ENCODE data around the gene FLII.

FLII gene

DNA sequence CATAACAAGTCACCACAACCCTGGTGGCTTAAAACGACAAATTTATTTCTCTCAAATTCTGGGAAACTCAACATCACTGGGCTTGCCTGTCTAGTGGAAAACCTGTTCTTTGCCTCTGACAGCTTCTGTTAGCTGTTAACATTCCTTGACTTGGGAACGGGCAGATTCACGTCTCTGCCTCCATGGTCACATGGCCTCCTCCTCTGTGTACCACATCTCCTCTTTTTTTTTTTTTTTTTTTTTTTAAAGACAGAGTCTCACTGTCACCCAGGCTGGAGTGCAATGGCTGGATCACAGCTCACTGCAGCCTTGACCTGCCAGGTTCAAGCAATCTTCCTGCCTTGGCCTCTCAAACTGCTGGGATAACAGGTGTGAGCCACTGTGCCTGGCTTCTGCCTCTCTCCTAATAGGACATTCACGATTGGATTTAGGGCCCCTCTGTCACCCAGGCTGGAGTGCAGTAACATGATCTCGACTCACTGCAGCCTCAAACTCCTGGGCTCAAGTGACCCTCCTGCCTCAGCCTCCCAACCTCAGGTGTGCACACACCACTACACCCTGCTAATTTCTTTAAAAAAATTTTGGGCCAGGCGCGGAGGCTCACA lies 44.8 kb downstream of the FLII start:
- Histone ChIP-seq H2AFZ (ENCODE audit: low read depth, low read length) (no peak overlapping the region), H3K4me1 (ENCODE audit: insufficient read depth, low read length) (peaks cover 4% of the 10 kb centered on the region), H3K4me3 (ENCODE audit: low read length) (no peak overlapping the region), H3K36me3 (ENCODE audit: insufficient read depth, low read length) (peaks cover 17% of the 10 kb centered on the region), H3K9me3 (ENCODE audit: low read length) (no peaks in the 10 kb centered on the region), H3K27me3 (ENCODE audit: insufficient read depth, low read length) (no peaks in the 10 kb centered on the region)

DNA sequence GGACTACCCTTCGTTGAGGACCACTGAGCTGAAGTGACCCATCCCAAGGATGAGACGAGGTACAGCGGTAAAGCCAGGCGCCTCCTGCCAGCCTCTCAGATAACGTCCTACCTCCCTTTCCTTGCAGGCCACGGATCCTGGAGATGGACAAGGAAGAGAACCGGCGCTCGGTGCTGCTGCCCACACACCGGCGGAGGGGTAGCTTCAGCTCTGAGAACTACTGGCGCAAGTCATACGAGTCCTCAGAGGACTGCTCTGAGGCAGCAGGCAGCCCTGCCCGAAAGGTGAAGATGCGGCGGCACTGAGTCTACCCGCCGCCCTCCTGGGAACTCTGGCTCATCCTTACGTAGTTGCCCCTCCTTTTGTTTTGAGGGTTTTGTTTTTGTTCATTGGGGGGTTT lies 50.4 kb downstream of the FLII start:
- peaks cover 63% of the 10 kb centered on the region for H3K36me3 ChIP-seq (ENCODE audit: insufficient read depth, low read length)
- no peak overlapping the region for H3K4me3 ChIP-seq (ENCODE audit: low read length)
- no peaks in the 10 kb centered on the region for H3K27me3 ChIP-seq (ENCODE audit: insufficient read depth, low read length)
- H2AFZ ChIP-seq (ENCODE audit: low read depth, low read length), result no peak overlapping the region
- no peaks in the 10 kb centered on the region for H3K9me3 ChIP-seq (ENCODE audit: low read length)
- H3K4me1 ChIP-seq (ENCODE audit: insufficient read depth, low read length), result no peaks in the 10 kb centered on the region

DNA sequence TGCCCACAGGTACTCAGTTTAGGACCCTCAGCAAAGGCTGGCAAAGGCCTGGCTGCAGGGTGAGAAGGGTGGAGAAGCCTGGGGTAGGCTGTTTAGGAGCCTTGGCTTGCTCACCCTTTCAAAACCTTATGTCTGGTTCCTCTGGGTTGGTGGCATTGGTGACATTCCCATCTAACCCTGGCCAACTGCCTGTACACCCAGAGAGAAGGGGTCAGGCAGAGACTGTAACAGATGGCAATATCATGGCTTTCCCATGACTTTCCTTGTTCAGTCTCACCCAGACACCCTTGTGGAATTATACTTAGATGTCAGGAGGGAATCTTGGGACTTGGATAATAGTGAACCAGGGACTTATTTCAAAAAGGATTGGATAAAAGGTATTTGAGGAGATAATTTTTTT lies 51.6 kb downstream of the FLII start:
- Histone ChIP-seq H3K36me3 (ENCODE audit: insufficient read depth, low read length) (peaks cover 69% of the 10 kb centered on the region), H2AFZ (ENCODE audit: low read depth, low read length) (no peak overlapping the region), H3K27me3 (ENCODE audit: insufficient read depth, low read length) (no peaks in the 10 kb centered on the region), H3K4me1 (ENCODE audit: insufficient read depth, low read length) (no peaks in the 10 kb centered on the region), H3K9me3 (ENCODE audit: low read length) (no peaks in the 10 kb centered on the region), H3K4me3 (ENCODE audit: low read length) (no peak overlapping the region)

DNA sequence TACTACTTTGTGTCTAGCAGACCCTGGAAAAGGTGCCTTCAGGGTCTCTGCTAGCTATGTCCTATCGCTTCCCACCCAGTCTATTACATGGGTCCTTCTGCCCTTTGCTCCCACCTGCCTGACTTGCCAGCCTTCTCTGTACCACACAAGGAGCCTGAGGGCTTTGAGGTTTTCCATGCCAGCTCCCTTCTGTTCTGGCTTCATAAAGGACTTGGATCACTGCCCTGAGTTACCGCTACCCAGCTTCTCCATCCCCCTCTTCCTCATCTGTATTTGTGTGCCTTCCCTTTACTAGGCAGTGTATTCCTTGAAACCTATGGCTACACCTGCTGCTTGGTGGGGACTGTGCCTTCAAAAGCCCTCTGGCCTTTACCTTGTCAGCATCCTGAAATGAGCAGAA lies 52.7 kb downstream of the FLII start:
- H3K9me3 ChIP-seq (ENCODE audit: low read length), result no peaks in the 10 kb centered on the region
- H3K36me3 ChIP-seq (ENCODE audit: insufficient read depth, low read length), result peaks cover 73% of the 10 kb centered on the region
- H3K4me3 ChIP-seq (ENCODE audit: low read length), result no peak overlapping the region
- no peaks in the 10 kb centered on the region for H3K27me3 ChIP-seq (ENCODE audit: insufficient read depth, low read length)
- no peak overlapping the region for H2AFZ ChIP-seq (ENCODE audit: low read depth, low read length)
- H3K4me1 ChIP-seq (ENCODE audit: insufficient read depth, low read length), result no peaks in the 10 kb centered on the region

DNA sequence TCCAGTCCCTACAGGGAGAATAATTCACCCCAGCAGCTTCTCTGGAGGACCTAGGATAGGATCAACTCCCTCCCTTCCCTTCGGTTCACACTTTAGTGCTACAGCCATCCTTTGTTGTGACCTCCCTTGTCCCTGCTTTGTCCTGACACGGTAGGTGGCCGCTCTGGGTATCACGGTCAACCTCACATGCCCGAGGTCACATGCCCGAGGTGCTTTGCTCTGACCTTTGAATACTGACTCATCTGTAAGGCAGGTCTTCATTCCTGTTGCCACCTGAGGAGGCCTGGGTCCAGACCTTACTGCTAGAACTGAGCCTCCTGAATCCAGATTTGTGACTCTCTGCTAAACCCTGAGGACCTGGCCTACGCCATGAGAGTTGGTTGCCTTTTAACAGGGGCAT lies 55.2 kb downstream of the FLII start:
- Histone ChIP-seq H3K4me3 (ENCODE audit: low read length) (no peak overlapping the region), H3K27me3 (ENCODE audit: insufficient read depth, low read length) (no peaks in the 10 kb centered on the region), H2AFZ (ENCODE audit: low read depth, low read length) (no peak overlapping the region), H3K4me1 (ENCODE audit: insufficient read depth, low read length) (no peaks in the 10 kb centered on the region), H3K9me3 (ENCODE audit: low read length) (peaks cover 3% of the 10 kb centered on the region), H3K36me3 (ENCODE audit: insufficient read depth, low read length) (peaks cover 73% of the 10 kb centered on the region)

- Histone ChIP-seq H3K4me3 (ENCODE audit: low read length) (no peak overlapping the region), H3K4me1 (ENCODE audit: insufficient read depth, low read length) (no peaks in the 10 kb centered on the region), H2AFZ (ENCODE audit: low read depth, low read length) (no peak overlapping the region), H3K9me3 (ENCODE audit: low read length) (peaks cover 3% of the 10 kb centered on the region), H3K36me3 (ENCODE audit: insufficient read depth, low read length) (peaks cover 76% of the 10 kb centered on the region), H3K27me3 (ENCODE audit: insufficient read depth, low read length) (no peaks in the 10 kb centered on the region)
Observed at GRCh38 chr17:18201108-18201507, 57.4 kb downstream of the FLII start.

- Histone ChIP-seq H3K4me1 (ENCODE audit: insufficient read depth, low read length) (no peaks in the 10 kb centered on the region), H3K36me3 (ENCODE audit: insufficient read depth, low read length) (peaks cover 79% of the 10 kb centered on the region), H3K9me3 (ENCODE audit: low read length) (peaks cover 3% of the 10 kb centered on the region), H2AFZ (ENCODE audit: low read depth, low read length) (no peak overlapping the region), H3K4me3 (ENCODE audit: low read length) (no peak overlapping the region), H3K27me3 (ENCODE audit: insufficient read depth, low read length) (no peaks in the 10 kb centered on the region)
Observed at GRCh38 chr17:18198530-18198929, 60.0 kb downstream of the FLII start.

GRCh38 chr17:18197535-18198194 lies 60.9 kb downstream of the FLII start:
- Histone ChIP-seq H3K4me1 (ENCODE audit: insufficient read depth, low read length) (no peaks in the 10 kb centered on the region), H3K36me3 (ENCODE audit: insufficient read depth, low read length) (peaks cover 75% of the 10 kb centered on the region), H3K9me3 (ENCODE audit: low read length) (peaks cover 3% of the 10 kb centered on the region), H3K27me3 (ENCODE audit: insufficient read depth, low read length) (no peaks in the 10 kb centered on the region), H2AFZ (ENCODE audit: low read depth, low read length) (no peak overlapping the region), H3K4me3 (ENCODE audit: low read length) (no peak overlapping the region)

GRCh38 chr17:18195246-18195645 lies 63.3 kb downstream of the FLII start:
- peaks cover 72% of the 10 kb centered on the region for H3K36me3 ChIP-seq (ENCODE audit: insufficient read depth, low read length)
- no peaks in the 10 kb centered on the region for H3K4me1 ChIP-seq (ENCODE audit: insufficient read depth, low read length)
- no peak overlapping the region for H2AFZ ChIP-seq (ENCODE audit: low read depth, low read length)
- H3K9me3 ChIP-seq (ENCODE audit: low read length), result peaks cover 3% of the 10 kb centered on the region
- no peaks in the 10 kb centered on the region for H3K27me3 ChIP-seq (ENCODE audit: insufficient read depth, low read length)
- no peak overlapping the region for H3K4me3 ChIP-seq (ENCODE audit: low read length)

All from neuron (in vitro differentiated cells).